ENCODE data around the gene S100B.

DNA sequence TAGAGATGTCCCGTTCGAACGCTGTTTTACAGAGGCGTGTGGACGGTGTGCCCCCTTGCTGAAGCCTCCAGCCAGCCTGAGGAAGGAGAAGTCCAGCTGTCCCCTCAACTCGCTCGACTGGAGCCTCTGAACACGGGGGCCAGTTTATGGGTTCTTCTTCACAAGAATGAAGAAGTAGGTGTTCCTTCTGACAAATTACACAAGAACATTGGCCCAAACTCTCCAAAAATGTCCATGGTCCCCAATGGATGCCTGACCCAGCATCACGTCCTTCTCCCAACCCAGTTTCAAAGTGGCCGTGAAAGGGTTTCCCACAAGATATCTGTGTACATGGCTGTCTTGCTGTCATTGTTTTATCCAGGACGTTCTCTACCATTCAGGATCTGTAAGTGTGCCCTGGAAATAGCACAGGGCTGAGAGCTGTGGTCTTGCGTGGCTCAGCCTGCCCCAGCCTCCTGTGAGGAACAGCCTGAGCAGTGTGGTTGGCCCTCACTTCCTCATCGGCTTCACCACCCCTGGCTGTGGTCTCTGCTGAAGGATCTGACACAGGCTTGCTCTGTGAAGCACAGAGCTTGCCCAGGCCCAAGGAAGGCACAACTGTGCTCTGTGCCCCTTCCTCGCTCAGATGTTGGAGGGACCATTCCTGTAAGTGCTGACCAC lies 1.0 kb upstream of the S100B start:
- TF ChIP-seq, protein P1, sequence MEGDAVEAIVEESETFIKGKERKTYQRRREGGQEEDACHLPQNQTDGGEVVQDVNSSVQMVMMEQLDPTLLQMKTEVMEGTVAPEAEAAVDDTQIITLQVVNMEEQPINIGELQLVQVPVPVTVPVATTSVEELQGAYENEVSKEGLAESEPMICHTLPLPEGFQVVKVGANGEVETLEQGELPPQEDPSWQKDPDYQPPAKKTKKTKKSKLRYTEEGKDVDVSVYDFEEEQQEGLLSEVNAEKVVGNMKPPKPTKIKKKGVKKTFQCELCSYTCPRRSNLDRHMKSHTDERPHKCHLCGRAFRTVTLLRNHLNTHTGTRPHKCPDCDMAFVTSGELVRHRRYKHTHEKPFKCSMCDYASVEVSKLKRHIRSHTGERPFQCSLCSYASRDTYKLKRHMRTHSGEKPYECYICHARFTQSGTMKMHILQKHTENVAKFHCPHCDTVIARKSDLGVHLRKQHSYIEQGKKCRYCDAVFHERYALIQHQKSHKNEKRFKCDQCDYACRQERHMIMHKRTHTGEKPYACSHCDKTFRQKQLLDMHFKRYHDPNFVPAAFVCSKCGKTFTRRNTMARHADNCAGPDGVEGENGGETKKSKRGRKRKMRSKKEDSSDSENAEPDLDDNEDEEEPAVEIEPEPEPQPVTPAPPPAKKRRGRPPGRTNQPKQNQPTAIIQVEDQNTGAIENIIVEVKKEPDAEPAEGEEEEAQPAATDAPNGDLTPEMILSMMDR (IDR thresholded peaks at IDR 0.05) = no peak
- TF ChIP-seq POLR2A (IDR thresholded peaks at IDR 0.05) (peak in 1 of 4 donors; percentile 18), EP300 (IDR thresholded peaks at IDR 0.05) (no peak)
